Measurements from ENCODE around the gene NME3.
A peak's percentile ranks its signal among the peaks of the same experiment; 100 is the strongest.
"Not testable (repeated sequence)": the region's sequence is repeated elsewhere in the genome, so short reads cannot be mapped to it uniquely, and the experiment has no call there.

The NME3 gene

GRCh38 chr16:1757714-1758461 lies 13.5 kb downstream of the NME3 start:
- DNase-seq (ENCODE audit: low read depth, low spot score), result no peak
- H3K27ac ChIP-seq, result no peak overlapping the region

- no peak for DNase-seq (ENCODE audit: low read depth, low spot score)
- H3K27ac ChIP-seq, result peak overlapping the region; percentile 45
Observed at GRCh38 chr16:1754204-1754603, 17.1 kb downstream of the NME3 start.

- H3K27ac ChIP-seq, result no peak overlapping the region
- no peak for DNase-seq (ENCODE audit: low read depth, low spot score)
Observed at GRCh38 chr16:1752853-1753252, 18.5 kb downstream of the NME3 start.

GRCh38 chr16:1751946-1752345 lies 19.4 kb downstream of the NME3 start:
- H3K27ac ChIP-seq, result no peak overlapping the region
- no peak for DNase-seq (ENCODE audit: low read depth, low spot score)

GRCh38 chr16:1749152-1750117 lies 21.9 kb downstream of the NME3 start:
- DNase-seq (ENCODE audit: low read depth, low spot score), result no peak

GRCh38 chr16:1747934-1748333 lies 23.4 kb downstream of the NME3 start:
- no peak overlapping the region for H3K27ac ChIP-seq
- DNase-seq (ENCODE audit: low read depth, low spot score), result no peak

More at GRCh38 chr16:1749152-1750117, 21.9 kb downstream of the NME3 start:
- no peak overlapping the region for H3K27ac ChIP-seq

GRCh38 chr16:1746693-1747195 lies 24.6 kb downstream of the NME3 start:
- H3K27ac ChIP-seq, result no peak overlapping the region
- no peak for DNase-seq (ENCODE audit: low read depth, low spot score)

- H3K27ac ChIP-seq, result no peak overlapping the region
- DNase-seq (ENCODE audit: low read depth, low spot score), result no peak
Observed at GRCh38 chr16:1745900-1746692, 25.2 kb downstream of the NME3 start.

GRCh38 chr16:1745181-1745899 lies 26.0 kb downstream of the NME3 start:
- H3K27ac ChIP-seq, result no peak overlapping the region
- no peak for DNase-seq (ENCODE audit: low read depth, low spot score)

GRCh38 chr16:1744338-1744840 lies 27.0 kb downstream of the NME3 start:
- no peak overlapping the region for H3K27ac ChIP-seq
- no peak for DNase-seq (ENCODE audit: low read depth, low spot score)

GRCh38 chr16:1743376-1744337 lies 27.7 kb downstream of the NME3 start:
- DNase-seq (ENCODE audit: low read depth, low spot score), result no peak
- H3K27ac ChIP-seq, result no peak overlapping the region

- no peak overlapping the region for H3K27ac ChIP-seq
- DNase-seq (ENCODE audit: low read depth, low spot score), result no peak
Observed at GRCh38 chr16:1741553-1742165, 29.7 kb downstream of the NME3 start.

GRCh38 chr16:1740781-1741490 lies 30.4 kb downstream of the NME3 start:
- no peak for DNase-seq (ENCODE audit: low read depth, low spot score)
- H3K27ac ChIP-seq, result no peak overlapping the region

GRCh38 chr16:1740234-1740633 lies 31.1 kb downstream of the NME3 start:
- no peak overlapping the region for H3K27ac ChIP-seq
- DNase-seq (ENCODE audit: low read depth, low spot score), result no peak

- no peak overlapping the region for H3K27ac ChIP-seq
- DNase-seq (ENCODE audit: low read depth, low spot score), result no peak
Observed at GRCh38 chr16:1734816-1735215, 36.5 kb downstream of the NME3 start.

GRCh38 chr16:1734123-1734522 lies 37.2 kb downstream of the NME3 start:
- no peak overlapping the region for H3K27ac ChIP-seq
- no peak for DNase-seq (ENCODE audit: low read depth, low spot score)

- not testable (repeated sequence) for DNase-seq (ENCODE audit: low read depth, low spot score)
Observed at GRCh38 chr16:1732551-1732987, 38.8 kb downstream of the NME3 start.

More at GRCh38 chr16:1732551-1732987, 38.8 kb downstream of the NME3 start:
- H3K27ac ChIP-seq, result not testable (repeated sequence)
